Spleen (tissue), 11 donors: Measurements from ENCODE around the gene ANKRD10. TPM values are rescaled to one million over a fixed set of nuclear protein-coding genes. Genes with fewer than 3 reads are reported as not detected.
A peak's percentile ranks its signal among the peaks of the same experiment; 100 is the strongest.

Source experiments
- DNase-seq: peaks from one replicate; pipeline ENCODE4 v3.0.0-alpha.2; 2020
- H3K27ac ChIP-seq, 8 donors: fragments of 200-600 bp; sonication (generic) in 7 of 8; 1 replicate in 4 of 8; 2 replicates in 4 of 8; pipeline versions ENCODE4 v1.5.0 to v1.8.0; 2016 to 2021; ENCODE audit warnings: inconsistent platforms in 4 of 8, mild to moderate bottlenecking in 4 of 8, moderate library complexity in 1 of 8
- H3K27me3 ChIP-seq, 7 donors: fragments of 200-600 bp; sonication (generic) in 6 of 7; replicated peaks in 1 of 7; 1 replicate in 4 of 7; 2 replicates in 3 of 7; pipeline versions ENCODE4 v1.5.0 to v1.8.0; 2016 to 2021; ENCODE audit warnings: inconsistent platforms in 3 of 7, mild to moderate bottlenecking in 1 of 7
- H3K36me3 ChIP-seq, 6 donors: fragments of 200-600 bp; sonication (generic) in 5 of 6; 1 replicate in 4 of 6; 2 replicates in 2 of 6; pipeline versions ENCODE4 v1.5.0 to v1.8.0; 2016 to 2021; ENCODE audit warnings: inconsistent platforms in 2 of 6
- H3K4me1 ChIP-seq, 6 donors: fragments of 200-600 bp; sonication (generic) in 5 of 6; 1 replicate in 3 of 6; 2 replicates in 3 of 6; pipeline versions ENCODE4 v1.5.0 to v1.8.0; 2016 to 2021; ENCODE audit warnings: inconsistent platforms in 3 of 6
- H3K4me3 ChIP-seq, 8 donors: fragments of 200-600 bp; sonication (generic) in 7 of 8; 1 replicate in 4 of 8; 2 replicates in 4 of 8; pipeline versions ENCODE4 v1.5.0 to v1.8.0; 2016 to 2021; ENCODE audit warnings: inconsistent platforms in 4 of 8, mild to moderate bottlenecking in 4 of 8, moderate library complexity in 2 of 8
- H3K9me3 ChIP-seq, 8 donors: fragments of 200-600 bp; sonication (generic) in 7 of 8; 1 replicate in 4 of 8; 2 replicates in 4 of 8; pipeline versions ENCODE4 v1.5.0 to v1.8.0; 2016 to 2021; ENCODE audit warnings: inconsistent platforms in 4 of 8
- CTCF ChIP-seq, 11 experiments: fragments of 200-600 bp in 7 of 11; fragments of 450-650 bp in 4 of 11; sonication (generic) in 4 of 11; IDR thresholded peaks in 8 of 11; conservative IDR thresholded peaks in 3 of 11; 1 replicate in 7 of 11; 2 replicates in 4 of 11; pipeline versions ENCODE4 v1.4.0 to v1.8.0; 2016 to 2021; ENCODE audit warnings: antibody characterized with exemption in 11 of 11, inconsistent platforms in 4 of 11, mild to moderate bottlenecking in 1 of 11
- POLR2A ChIP-seq, 3 donors: fragments of 450-650 bp; IDR thresholded peaks; one replicate each; pipeline ENCODE4 v1.5.1; 2017; ENCODE audit warnings: antibody characterized with exemption in 3 of 3, mild to moderate bottlenecking in 1 of 3
- POLR2AphosphoS5 ChIP-seq, 3 donors: sonication (generic); formaldehyde crosslinking; IDR thresholded peaks; one replicate each; pipeline ENCODE4 v1.5.1; 2017; ENCODE audit warnings: antibody characterized with exemption in 3 of 3
- WGBS, 5 donors: extraction: QIAGEN DNeasy Blood & Tissue Kit in 3 of 5; methylation state at CpG; one replicate each; pipeline versions ENCODE4 v1.1.5 to v1.1.7; 2013 to 2018; 5-methylcytosine and 5-hydroxymethylcytosine counted together
- intact Hi-C: fragments of 100-400 bp; cut with DNase I; formaldehyde crosslinking; loops from one replicate; pipeline ENCODE4 v1.15.0; 2023; ENCODE audit warnings: low total_unique reads
- polyA plus RNA-seq, 3 donors: library from polyadenylated mRNA; stranded (reverse); fragments of 200-250 nt; gene quantifications; one replicate each; pipeline ENCODE4 v1.2.1, GENCODE V29; 2013
- total RNA-seq, 7 donors: library from RNA; depleted of rRNA in 3 of 7; stranded (reverse); fragments of >200 nt in 3 of 7; fragmentation: NEBNext Ultra II Directional in 4 of 7; extraction: Animal tissue kit (Norgen Biotek cat#: 25700) in 4 of 7; gene quantifications; one replicate each; pipeline versions ENCODE4 v1.1.0 to v1.2.1, GENCODE V29; 2016 to 2021
- donor health status: healthy with polysubstance abuse.
- donor health status: DM: no; HTN: no; CAD: no; lungs with moderate emphysema.
- donor health status: DM: no; HTN: no; CAD: no.
- donor health status: Bipolar disorder and iron deficiency.
- donor health status: healthy.
- donor health status: DM: no; HTN: no; CAD: no.
- donor health status: DM: yes; HTN: yes; CAD: no.

Gene ANKRD10
- total and polyA plus RNA-seq, 10 donors, result 122 to 253 (median 183) TPM

- Histone ChIP-seq H3K27me3 (no peaks in the 10 kb centered on the region), H3K4me1 (peaks cover 43 to 73% (median 64%) of the 10 kb centered on the region in 6 donors), H3K4me3 (peak overlapping the region; percentile 82 to 99 (median 92)), H3K36me3 (peaks cover 0 to 31% (median 11%) of the 10 kb centered on the region in 6 donors), H3K27ac (peak overlapping the region; percentile 96 to 100 (median 99)), H3K9me3 (no peaks in the 10 kb centered on the region)
- no peak for DNase-seq
- no peak for TF ChIP-seq POLR2A (IDR thresholded peaks at IDR 0.05)
- no peak for TF ChIP-seq POLR2AphosphoS5 (IDR thresholded peaks at IDR 0.05)
- no peak for TF ChIP-seq CTCF (IDR thresholded peaks at IDR 0.05 in 8 of 11, conservative IDR thresholded peaks at IDR 0.05 in 3 of 11)
- WGBS, 5 donors, result 1 to 2% (median 1%) methylated on average over 16 of the region's 16 CpGs
- intact Hi-C loops, result no loop called here
These were observed 1.4 kb downstream of the ANKRD10 start for GRCh38 chr13:110913322-110914080.

GRCh38 chr13:110912651-110913051 is 2.2 kb downstream of the ANKRD10 start:
- H3K27ac ChIP-seq, result peak overlapping the region; percentile 96 to 100 (median 99)
- H3K4me3 ChIP-seq, result peak overlapping the region in 7 of 8 donors; percentile 82 to 99 (median 89)
- peak; percentile 64 for DNase-seq
- peaks cover 0 to 39% (median 14%) of the 10 kb centered on the region in 6 donors for H3K36me3 ChIP-seq
- H3K27me3 ChIP-seq, result no peaks in the 10 kb centered on the region
- no peak for TF ChIP-seq POLR2A (IDR thresholded peaks at IDR 0.05)
- TF ChIP-seq CTCF (IDR thresholded peaks at IDR 0.05 in 8 of 11, conservative IDR thresholded peaks at IDR 0.05 in 3 of 11), result no peak
- no peak for TF ChIP-seq POLR2AphosphoS5 (IDR thresholded peaks at IDR 0.05)
- intact Hi-C loops, result no loop called here
- no peaks in the 10 kb centered on the region for H3K9me3 ChIP-seq
- H3K4me1 ChIP-seq, result peaks cover 51 to 82% (median 72%) of the 10 kb centered on the region in 6 donors
- 27 to 45% (median 38%) methylated on average over 10 of the region's 10 CpGs for WGBS, 5 donors

- 65 to 90% (median 77%) methylated on average over 2 of the region's 2 CpGs for WGBS, 5 donors
- peak overlapping the region in 3 of 8 donors; percentile 88 to 96 (median 89) for H3K4me3 ChIP-seq
- H3K27ac ChIP-seq, result peak overlapping the region in 2 of 8 donors; percentile 97 to 100
- peaks cover 53 to 82% (median 76%) of the 10 kb centered on the region in 6 donors for H3K4me1 ChIP-seq
- DNase-seq, result no peak
- no peak for TF ChIP-seq POLR2AphosphoS5 (IDR thresholded peaks at IDR 0.05)
- intact Hi-C loops, result no loop called here
- H3K9me3 ChIP-seq, result no peaks in the 10 kb centered on the region
- no peaks in the 10 kb centered on the region for H3K27me3 ChIP-seq
- H3K36me3 ChIP-seq, result peaks cover 0 to 44% (median 16%) of the 10 kb centered on the region in 6 donors
These were observed 3.0 kb downstream of the ANKRD10 start for GRCh38 chr13:110911880-110912279.

GRCh38 chr13:110910013-110910890 is 4.6 kb downstream of the ANKRD10 start:
- Histone ChIP-seq H3K4me3 (no peak overlapping the region), H3K9me3 (no peaks in the 10 kb centered on the region), H3K27me3 (no peaks in the 10 kb centered on the region), H3K4me1 (peaks cover 46 to 85% (median 69%) of the 10 kb centered on the region in 6 donors), H3K27ac (peak overlapping the region in 5 of 8 donors; percentile 3 to 23 (median 11)), H3K36me3 (peaks cover 0 to 60% (median 24%) of the 10 kb centered on the region in 6 donors)
- WGBS, 5 donors, result 63 to 85% (median 81%) methylated on average over 14 of the region's 14 CpGs
- no peak for DNase-seq
- intact Hi-C loops, result no loop called here
- TF ChIP-seq POLR2A (IDR thresholded peaks at IDR 0.05) (no peak), POLR2AphosphoS5 (IDR thresholded peaks at IDR 0.05) (no peak), CTCF (IDR thresholded peaks at IDR 0.05 in 8 of 11, conservative IDR thresholded peaks at IDR 0.05 in 3 of 11) (no peak)
